Transverse colon (tissue), 4 donors: ENCODE data around the gene MSL1. TPM values are rescaled to one million over a fixed set of nuclear protein-coding genes. Genes with fewer than 3 reads are reported as not detected.

ENCODE experiments used
- DNase-seq: peaks from one replicate; pipeline ENCODE4 v3.0.0-alpha.2; 2019
- H3K27ac ChIP-seq, 4 donors: fragments of 200-600 bp; sonication (generic); 2 replicates each; pipeline ENCODE4 v1.5.1; 2016 to 2018; ENCODE audit warnings: inconsistent platforms in 4 of 4
- H3K27me3 ChIP-seq: fragments of 200-600 bp; sonication (generic); 2 replicates; pipeline ENCODE4 v1.5.1; 2017; ENCODE audit warnings: inconsistent platforms
- H3K36me3 ChIP-seq, 4 donors: fragments of 200-600 bp; sonication (generic); 2 replicates each; pipeline ENCODE4 v1.5.1; 2017 to 2019; ENCODE audit warnings: inconsistent platforms in 4 of 4
- H3K4me1 ChIP-seq, 4 donors: fragments of 200-600 bp; sonication (generic); 2 replicates each; pipeline ENCODE4 v1.5.1; 2017 to 2020; ENCODE audit warnings: inconsistent platforms in 4 of 4
- H3K4me3 ChIP-seq, 4 donors: fragments of 200-600 bp; sonication (generic); 1 replicate in 1 of 4; 2 replicates in 3 of 4; pipeline versions ENCODE4 v1.5.1 to v1.6.1; 2017 to 2019; ENCODE audit warnings: inconsistent platforms in 4 of 4
- H3K9me3 ChIP-seq, 2 donors: fragments of 200-600 bp; sonication (generic); 2 replicates each; pipeline ENCODE4 v1.5.1; 2017 to 2019; ENCODE audit warnings: inconsistent platforms in 2 of 2
- CTCF ChIP-seq, 5 experiments: fragments of 200-600 bp in 3 of 5; fragments of 450-650 bp in 2 of 5; sonication (generic) in 3 of 5; IDR thresholded peaks; 1 replicate in 2 of 5; 2 replicates in 3 of 5; pipeline ENCODE4 v1.5.1; 2016 to 2017; ENCODE audit warnings: antibody characterized with exemption in 5 of 5, inconsistent platforms in 3 of 5, mild to moderate bottlenecking in 2 of 5, moderate library complexity in 1 of 5
- EP300 ChIP-seq: sonication (generic); formaldehyde crosslinking; IDR thresholded peaks from one replicate; pipeline ENCODE4 v1.6.1; 2017; ENCODE audit warnings: antibody characterized with exemption, low read depth
- POLR2A ChIP-seq: fragments of 450-650 bp; IDR thresholded peaks from one replicate; pipeline ENCODE4 v1.6.1; 2016; ENCODE audit warnings: antibody characterized with exemption, mild to moderate bottlenecking, moderate library complexity
- POLR2AphosphoS5 ChIP-seq, 3 donors: sonication (generic); formaldehyde crosslinking; IDR thresholded peaks; one replicate each; pipeline ENCODE4 v1.6.1; 2016; ENCODE audit warnings: antibody characterized with exemption in 3 of 3
- WGBS, 2 donors: methylation state at CpG; one replicate each; pipeline ENCODE4 v1.1.5; 2018; ENCODE audit warnings: low coverage in 1 of 2; 5-methylcytosine and 5-hydroxymethylcytosine counted together
- in situ Hi-C, 4 donors: fragments of 200-750 bp; cut with MboI; loops; one replicate each; pipeline versions ENCODE4 v1.15.0 to v1.15.1; 2017; ENCODE audit warnings: low sequenced_read_pairs in 3 of 4, low pct_ligation_motif_present in 1 of 4, low pct_unique_long_range_greater_than_20kb in 1 of 4
- intact Hi-C: fragments of 100-400 bp; cut with DNase I; formaldehyde crosslinking; loops from one replicate; pipeline ENCODE4 v1.15.1; 2023; ENCODE audit warnings: low total_unique reads
- total RNA-seq, 4 donors: library from RNA; depleted of rRNA; stranded (reverse); fragments of >200 nt; gene quantifications; one replicate each; pipeline ENCODE4 v1.1.0, GENCODE V29; 2016

The MSL1 gene
- total RNA-seq, 4 donors from 2014 or later, result 73.9 to 258 (median 90.6) TPM

- intact Hi-C loops, result loop anchor here (5.0 kb wide), 1 partner anchor 34 kb away; no protein-coding TSS in a partner anchor
- no peaks in the 10 kb centered on the region for H3K27me3 ChIP-seq
- DNase-seq, result no peak
- no peaks in the 10 kb centered on the region for H3K9me3 ChIP-seq
- peaks cover 0 to 8% (median 0%) of the 10 kb centered on the region in 4 donors for H3K36me3 ChIP-seq
- TF ChIP-seq POLR2A (no peak), EP300 (no peak), POLR2AphosphoS5 (IDR thresholded peaks at IDR 0.05) (no peak), CTCF (IDR thresholded peaks at IDR 0.05) (no peak)
- H3K27ac ChIP-seq, result peak overlapping the region; percentile 90 to 98 (median 96)
- 65 to 80% methylated on average over 2 to 7 of the region's 7 CpGs for WGBS, 2 donors
- in situ Hi-C loops, result no loop called here
- no peak overlapping the region for H3K4me3 ChIP-seq
- peaks cover 76 to 86% (median 82%) of the 10 kb centered on the region in 4 donors for H3K4me1 ChIP-seq
These were observed 48.2 kb upstream of the MSL1 start for GRCh38 chr17:40073454-40074174.

- Histone ChIP-seq H3K4me3 (no peak overlapping the region), H3K27ac (peak overlapping the region; percentile 90 to 98 (median 96)), H3K4me1 (peaks cover 73 to 80% (median 77%) of the 10 kb centered on the region in 4 donors), H3K9me3 (no peaks in the 10 kb centered on the region), H3K36me3 (peaks cover 0 to 13% (median 0%) of the 10 kb centered on the region in 4 donors), H3K27me3 (no peaks in the 10 kb centered on the region)
- no peak for TF ChIP-seq EP300
- no peak for TF ChIP-seq POLR2A
- no peak for TF ChIP-seq POLR2AphosphoS5 (IDR thresholded peaks at IDR 0.05)
- TF ChIP-seq CTCF (IDR thresholded peaks at IDR 0.05), result no peak
- intact Hi-C loops (loop anchor here (5.0 kb wide), 1 partner anchor 33 kb away; no protein-coding TSS in a partner anchor), in situ Hi-C loops (no loop called here)
- 46 to 50% methylated on average over 1 to 6 of the region's 8 CpGs for WGBS, 2 donors
- DNase-seq, result no peak
These were observed 47.6 kb upstream of the MSL1 start for GRCh38 chr17:40074175-40074512.

GRCh38 chr17:40074871-40075200 lies 46.9 kb upstream of the MSL1 start:
- H3K4me1 ChIP-seq, result peaks cover 66 to 73% (median 70%) of the 10 kb centered on the region in 4 donors
- intact Hi-C loops, result loop anchor here (5.0 kb wide), 1 partner anchor 32 kb away; no protein-coding TSS in a partner anchor
- H3K27me3 ChIP-seq, result no peaks in the 10 kb centered on the region
- no peak for TF ChIP-seq CTCF (IDR thresholded peaks at IDR 0.05)
- no peak for TF ChIP-seq EP300
- TF ChIP-seq POLR2AphosphoS5 (IDR thresholded peaks at IDR 0.05), result no peak
- no peak for TF ChIP-seq POLR2A
- peak overlapping the region; percentile 90 to 98 (median 96) for H3K27ac ChIP-seq
- 32% methylated on average over 6 of the region's 6 CpGs; no CpG with 5 or more reads in 1 of the 2 donors for WGBS, 2 donors
- H3K9me3 ChIP-seq, result no peaks in the 10 kb centered on the region
- in situ Hi-C loops, result no loop called here
- DNase-seq, result no peak
- H3K36me3 ChIP-seq, result peaks cover 0 to 16% (median 0%) of the 10 kb centered on the region in 4 donors
- H3K4me3 ChIP-seq, result no peak overlapping the region

GRCh38 chr17:40075201-40075941 lies 46.4 kb upstream of the MSL1 start:
- DNase-seq, result peak; percentile 86
- TF ChIP-seq POLR2AphosphoS5 (IDR thresholded peaks at IDR 0.05), result peak in 2 of 3 donors; percentile 45 to 67
- peak; percentile 93 to 99 (median 94) for TF ChIP-seq CTCF (IDR thresholded peaks at IDR 0.05)
- TF ChIP-seq POLR2A, result peak; percentile 3
- TF ChIP-seq EP300, result peak; percentile 75
- Histone ChIP-seq H3K9me3 (no peaks in the 10 kb centered on the region), H3K4me1 (peaks cover 61 to 68% (median 65%) of the 10 kb centered on the region in 4 donors), H3K4me3 (peak overlapping the region in 1 of 4 donors; percentile 5), H3K36me3 (peaks cover 0 to 16% (median 0%) of the 10 kb centered on the region in 4 donors), H3K27me3 (no peaks in the 10 kb centered on the region), H3K27ac (peak overlapping the region; percentile 90 to 98 (median 96))
- in situ Hi-C loops, result no loop called here
- WGBS, 2 donors, result 10% methylated on average over 11 of the region's 11 CpGs; no CpG with 5 or more reads in 1 of the 2 donors
- intact Hi-C loops, result no loop called here
